Measurements from ENCODE around the gene MTPN. TPM values are rescaled to one million over a fixed set of nuclear protein-coding genes. Genes with fewer than 3 reads are reported as not detected.

MTPN gene
- total and polyA plus RNA-seq, 12 donors = 16.7 to 116 (median 86.9) TPM

DNA sequence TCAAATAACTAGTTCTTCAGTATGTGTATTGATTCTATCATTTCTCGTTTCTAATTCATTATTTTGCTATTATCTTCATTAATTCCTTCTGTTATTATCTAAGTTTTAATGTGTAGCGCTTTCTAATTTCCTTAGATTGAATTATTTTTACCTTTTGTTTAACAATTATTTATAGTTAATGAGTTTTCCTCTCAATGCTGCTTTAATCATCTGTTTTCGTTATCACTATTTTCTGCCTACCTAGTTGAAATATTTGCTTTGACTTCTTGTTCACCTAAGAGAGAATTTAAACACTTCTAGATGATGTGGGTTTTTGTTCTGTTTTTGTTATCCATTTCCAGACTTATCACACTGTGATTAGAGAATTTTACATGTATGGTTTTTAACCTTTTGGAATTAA is 37.5 kb upstream of the MTPN start:
- no peak overlapping the region for H3K4me3 ChIP-seq
- H3K4me1 ChIP-seq (replicated peaks in 1 of 2) = no peaks in the 10 kb centered on the region
- TF ChIP-seq, protein P1, sequence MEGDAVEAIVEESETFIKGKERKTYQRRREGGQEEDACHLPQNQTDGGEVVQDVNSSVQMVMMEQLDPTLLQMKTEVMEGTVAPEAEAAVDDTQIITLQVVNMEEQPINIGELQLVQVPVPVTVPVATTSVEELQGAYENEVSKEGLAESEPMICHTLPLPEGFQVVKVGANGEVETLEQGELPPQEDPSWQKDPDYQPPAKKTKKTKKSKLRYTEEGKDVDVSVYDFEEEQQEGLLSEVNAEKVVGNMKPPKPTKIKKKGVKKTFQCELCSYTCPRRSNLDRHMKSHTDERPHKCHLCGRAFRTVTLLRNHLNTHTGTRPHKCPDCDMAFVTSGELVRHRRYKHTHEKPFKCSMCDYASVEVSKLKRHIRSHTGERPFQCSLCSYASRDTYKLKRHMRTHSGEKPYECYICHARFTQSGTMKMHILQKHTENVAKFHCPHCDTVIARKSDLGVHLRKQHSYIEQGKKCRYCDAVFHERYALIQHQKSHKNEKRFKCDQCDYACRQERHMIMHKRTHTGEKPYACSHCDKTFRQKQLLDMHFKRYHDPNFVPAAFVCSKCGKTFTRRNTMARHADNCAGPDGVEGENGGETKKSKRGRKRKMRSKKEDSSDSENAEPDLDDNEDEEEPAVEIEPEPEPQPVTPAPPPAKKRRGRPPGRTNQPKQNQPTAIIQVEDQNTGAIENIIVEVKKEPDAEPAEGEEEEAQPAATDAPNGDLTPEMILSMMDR (IDR thresholded peaks at IDR 0.05) = no peak
- TF ChIP-seq POLR2A (IDR thresholded peaks at IDR 0.05) = no peak
- H3K27ac ChIP-seq = no peak overlapping the region
- intact Hi-C loops (cut with DNase I) = loop anchor here (5.0 to 10.0 kb wide), 2 partner anchors 212 to 330 kb away; no protein-coding TSS in a partner anchor
- no peaks in the 10 kb centered on the region for H3K9me3 ChIP-seq (replicated peaks in 1 of 3)
- no peaks in the 10 kb centered on the region for H3K27me3 ChIP-seq
- DNase-seq = no peak
- H3K36me3 ChIP-seq (replicated peaks in 1 of 2) = no peaks in the 10 kb centered on the region
- WGBS, 4 donors = 91 to 93% (median 93%) methylated on average over 3 of the region's 3 CpGs

DNA sequence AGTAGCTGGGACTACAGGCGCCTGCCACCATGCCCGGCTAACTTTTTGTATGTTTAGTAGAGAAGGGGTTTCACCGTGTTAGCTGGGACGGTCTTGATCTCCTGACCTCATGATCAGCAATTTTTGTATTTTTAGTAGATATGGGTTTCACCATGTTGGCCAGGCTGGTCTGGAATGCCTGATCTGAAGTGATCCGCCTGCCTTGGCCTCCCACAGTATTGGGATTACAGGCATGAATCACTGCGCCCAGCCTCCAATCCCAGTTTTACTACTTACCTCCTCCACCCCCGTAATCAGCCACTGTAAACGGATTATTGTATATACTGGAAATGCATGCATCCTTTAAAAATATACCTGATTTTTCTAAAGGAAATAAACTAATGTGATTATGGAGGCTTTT is 35.1 kb upstream of the MTPN start:
- Histone ChIP-seq H3K27ac (no peak overlapping the region), H3K36me3 (replicated peaks in 1 of 2) (no peaks in the 10 kb centered on the region), H3K4me3 (no peak overlapping the region), H3K9me3 (replicated peaks in 1 of 3) (no peaks in the 10 kb centered on the region), H3K27me3 (no peaks in the 10 kb centered on the region), H3K4me1 (replicated peaks in 1 of 2) (no peaks in the 10 kb centered on the region)
- intact Hi-C loops (cut with DNase I) = loop anchor here (5.0 to 10.0 kb wide), 2 partner anchors 210 to 327 kb away; no protein-coding TSS in a partner anchor
- TF ChIP-seq POLR2A (IDR thresholded peaks at IDR 0.05) = no peak
- TF ChIP-seq, protein P1 (IDR thresholded peaks at IDR 0.05) = no peak
- WGBS, 4 donors = 92 to 94% (median 93%) methylated on average over 8 of the region's 8 CpGs
- no peak for DNase-seq

DNA sequence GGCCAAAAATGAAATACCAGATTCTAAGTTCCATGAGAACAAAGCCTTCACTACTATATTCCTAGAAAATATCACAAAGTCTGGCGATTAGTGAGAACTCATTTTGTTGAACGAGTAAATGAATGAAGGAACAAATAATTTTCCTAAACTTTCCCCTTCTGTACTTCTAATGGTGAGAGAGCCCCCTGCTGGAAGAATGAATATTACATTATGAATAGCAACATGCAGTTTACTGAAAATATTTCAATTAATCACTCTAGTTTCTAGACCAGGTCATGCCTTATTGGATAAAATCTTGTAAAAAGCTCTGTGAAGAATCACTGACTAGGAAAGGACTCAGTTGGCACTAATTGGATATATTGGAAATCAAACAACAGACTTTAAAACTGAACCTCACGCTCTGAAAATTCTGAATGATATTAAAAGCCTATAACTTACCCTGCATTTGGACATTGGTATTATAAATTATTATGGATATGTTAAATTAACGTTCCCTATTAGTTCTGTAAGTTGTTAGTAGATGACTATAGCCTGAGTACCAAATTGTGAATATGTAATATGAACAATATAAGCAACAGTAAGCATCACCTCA is 32.4 kb upstream of the MTPN start:
- intact Hi-C loops (cut with DNase I) = loop anchor here (2.0 to 10.0 kb wide), 4 partner anchors 207 to 335 kb away; no protein-coding TSS in a partner anchor
- H3K4me1 ChIP-seq (replicated peaks in 1 of 2) = no peaks in the 10 kb centered on the region
- WGBS, 4 donors = 22 to 26% (median 25%) methylated on average over 4 of the region's 4 CpGs
- H3K27me3 ChIP-seq = no peaks in the 10 kb centered on the region
- H3K36me3 ChIP-seq (replicated peaks in 1 of 2) = no peaks in the 10 kb centered on the region
- TF ChIP-seq, protein P1 (IDR thresholded peaks at IDR 0.05) = peak; percentile 69 to 89 (median 76)
- no peak for TF ChIP-seq POLR2A (IDR thresholded peaks at IDR 0.05)
- H3K9me3 ChIP-seq (replicated peaks in 1 of 3) = no peaks in the 10 kb centered on the region
- DNase-seq = no peak
- H3K4me3 ChIP-seq = no peak overlapping the region
- H3K27ac ChIP-seq = no peak overlapping the region

DNA sequence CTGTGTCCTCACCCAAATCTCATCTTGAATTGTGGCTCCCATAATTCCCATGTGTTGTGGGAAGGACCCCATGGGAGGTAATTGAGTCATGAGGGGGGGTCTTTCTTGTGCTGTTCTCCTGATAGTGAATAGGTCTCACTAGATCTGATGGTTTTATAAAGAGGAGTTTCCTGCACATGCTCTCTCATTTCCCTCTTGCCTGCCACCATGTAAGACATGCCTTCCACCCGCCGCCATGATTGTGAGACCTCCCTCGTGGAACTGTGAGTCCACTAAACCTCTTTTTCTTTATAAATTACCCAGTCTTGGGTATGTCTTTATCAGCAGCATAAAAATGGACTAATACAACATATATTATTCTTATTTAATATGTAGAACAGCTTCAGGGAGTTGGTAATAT is 29.0 kb upstream of the MTPN start:
- no peak for DNase-seq
- Histone ChIP-seq H3K36me3 (replicated peaks in 1 of 2) (no peaks in the 10 kb centered on the region), H3K4me3 (no peak overlapping the region), H3K27ac (no peak overlapping the region), H3K27me3 (no peaks in the 10 kb centered on the region), H3K9me3 (replicated peaks in 1 of 3) (no peaks in the 10 kb centered on the region), H3K4me1 (replicated peaks in 1 of 2) (no peaks in the 10 kb centered on the region)
- TF ChIP-seq, protein P1 (IDR thresholded peaks at IDR 0.05) = no peak
- TF ChIP-seq POLR2A (IDR thresholded peaks at IDR 0.05) = no peak
- WGBS, 4 donors = 92 to 99% (median 95%) methylated on average over 3 of the region's 3 CpGs
- intact Hi-C loops (cut with DNase I) = loop anchor here in 1 of 2 donors (10.0 kb wide), 1 partner anchor 331 kb away; no protein-coding TSS in a partner anchor
